Large intestine (tissue), 3 donors: ENCODE results near the gene RARRES2. TPM values are rescaled to one million over a fixed set of nuclear protein-coding genes. Genes with fewer than 3 reads are reported as not detected.

Experiments used
- DNase-seq, 2 donors: peaks; one replicate each; pipeline versions ENCODE4 v3.0.0 to v3.0.0-alpha.2; 2013
- H3K27ac ChIP-seq: one replicate; pipeline ENCODE4 v1.5.1; 2013; ENCODE audit warnings: low read length
- H3K27me3 ChIP-seq: 2 replicates; pipeline ENCODE4 v1.6.1; 2013; ENCODE audit warnings: low read length; ENCODE audit not compliant: control insufficient read depth, insufficient read depth
- H3K36me3 ChIP-seq: 2 replicates; pipeline ENCODE4 v1.6.1; 2013; ENCODE audit warnings: low read length; ENCODE audit not compliant: control insufficient read depth, insufficient read depth
- H3K4me1 ChIP-seq: one replicate; pipeline ENCODE4 v1.6.1; 2013; ENCODE audit warnings: low read length; ENCODE audit not compliant: control insufficient read depth, insufficient read depth
- H3K4me3 ChIP-seq: one replicate; pipeline ENCODE4 v1.5.1; 2013; ENCODE audit warnings: low read length
- H3K9me3 ChIP-seq: one replicate; pipeline ENCODE4 v1.6.1; 2013; ENCODE audit warnings: mild to moderate bottlenecking, low read depth, low read length, moderate library complexity; ENCODE audit not compliant: control insufficient read depth
- WGBS: methylation state at CpG from one replicate; pipeline ENCODE4 v1.1.5; 2013; ENCODE audit warnings: low lambda C conversion rate; ENCODE audit not compliant: insufficient coverage; 5-methylcytosine and 5-hydroxymethylcytosine counted together
- polyA plus RNA-seq: library from polyadenylated mRNA; unstranded; fragments of 120-200 nt; gene quantifications from one replicate; pipeline ENCODE4 v1.2.1, GENCODE V29; 2013

RARRES2 gene
- polyA plus RNA-seq, 1 donor: 58.2 TPM

- Histone ChIP-seq H3K9me3 (peaks cover 2% of the 10 kb centered on the region), H3K36me3 (peaks cover 47% of the 10 kb centered on the region), H3K4me3 (no peak overlapping the region), H3K4me1 (peaks cover 62% of the 10 kb centered on the region), H3K27me3 (no peaks in the 10 kb centered on the region), H3K27ac (peak overlapping the region; percentile 94)
- no peak for DNase-seq
- WGBS: no CpG with 5 or more reads among the region's 48 CpGs
These were observed 29.9 kb upstream of the RARRES2 start for GRCh38 chr7:150371131-150371995.

- H3K27ac ChIP-seq: peak overlapping the region; percentile 94
- peak overlapping the region; percentile 82 for H3K4me3 ChIP-seq
- H3K4me1 ChIP-seq: peaks cover 57% of the 10 kb centered on the region
- DNase-seq: no peak
- no peaks in the 10 kb centered on the region for H3K27me3 ChIP-seq
- H3K9me3 ChIP-seq: peaks cover 2% of the 10 kb centered on the region
- no CpG with 5 or more reads among the region's 3 CpGs for WGBS
- H3K36me3 ChIP-seq: peaks cover 47% of the 10 kb centered on the region
These were observed 29.2 kb upstream of the RARRES2 start for GRCh38 chr7:150370612-150371071.

DNA sequence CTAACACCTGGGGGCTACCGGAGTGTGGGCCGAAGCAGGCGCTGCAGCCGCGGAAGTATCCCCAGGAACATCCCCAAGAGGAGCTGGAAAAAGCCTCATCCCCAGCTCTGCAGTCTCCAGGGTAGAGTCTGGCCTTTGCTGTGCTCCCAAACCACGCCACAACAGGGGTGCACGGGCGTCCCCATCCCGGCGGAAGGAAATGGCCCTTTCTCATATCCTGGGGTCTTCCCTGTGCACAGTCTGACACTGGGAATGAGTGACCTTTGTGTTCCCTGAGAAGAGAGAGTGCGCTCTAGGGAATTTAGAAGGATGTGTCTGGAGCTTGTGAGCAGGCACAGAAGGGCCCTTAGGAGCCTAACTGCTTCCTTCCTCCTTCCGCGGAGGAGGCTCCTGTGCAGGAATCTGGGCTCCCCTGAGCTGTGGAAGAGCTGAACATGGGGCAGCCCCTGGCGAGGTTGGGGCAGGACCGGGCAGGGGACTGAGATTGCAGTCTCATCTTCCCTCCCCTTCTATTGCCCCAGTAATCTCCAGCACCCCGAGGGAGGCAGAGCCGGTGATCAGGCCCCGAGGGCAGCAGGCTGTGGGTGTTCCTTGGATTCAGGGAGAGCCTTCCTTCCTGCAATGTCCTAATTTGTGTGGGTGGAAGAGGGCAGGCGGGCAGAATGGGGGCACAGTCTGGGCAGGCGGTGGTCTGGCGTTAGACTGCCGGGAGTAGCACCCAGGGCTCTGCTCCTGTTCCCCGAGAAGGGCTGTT, 28.5 kb upstream of the RARRES2 start:
- Histone ChIP-seq H3K27me3 (no peaks in the 10 kb centered on the region), H3K27ac (peak overlapping the region; percentile 94), H3K9me3 (peaks cover 2% of the 10 kb centered on the region), H3K4me1 (peaks cover 55% of the 10 kb centered on the region), H3K36me3 (peaks cover 45% of the 10 kb centered on the region), H3K4me3 (peak overlapping the region; percentile 82)
- peak in 1 of 2 donors; percentile 33 for DNase-seq
- WGBS: no CpG with 5 or more reads among the region's 23 CpGs

DNA sequence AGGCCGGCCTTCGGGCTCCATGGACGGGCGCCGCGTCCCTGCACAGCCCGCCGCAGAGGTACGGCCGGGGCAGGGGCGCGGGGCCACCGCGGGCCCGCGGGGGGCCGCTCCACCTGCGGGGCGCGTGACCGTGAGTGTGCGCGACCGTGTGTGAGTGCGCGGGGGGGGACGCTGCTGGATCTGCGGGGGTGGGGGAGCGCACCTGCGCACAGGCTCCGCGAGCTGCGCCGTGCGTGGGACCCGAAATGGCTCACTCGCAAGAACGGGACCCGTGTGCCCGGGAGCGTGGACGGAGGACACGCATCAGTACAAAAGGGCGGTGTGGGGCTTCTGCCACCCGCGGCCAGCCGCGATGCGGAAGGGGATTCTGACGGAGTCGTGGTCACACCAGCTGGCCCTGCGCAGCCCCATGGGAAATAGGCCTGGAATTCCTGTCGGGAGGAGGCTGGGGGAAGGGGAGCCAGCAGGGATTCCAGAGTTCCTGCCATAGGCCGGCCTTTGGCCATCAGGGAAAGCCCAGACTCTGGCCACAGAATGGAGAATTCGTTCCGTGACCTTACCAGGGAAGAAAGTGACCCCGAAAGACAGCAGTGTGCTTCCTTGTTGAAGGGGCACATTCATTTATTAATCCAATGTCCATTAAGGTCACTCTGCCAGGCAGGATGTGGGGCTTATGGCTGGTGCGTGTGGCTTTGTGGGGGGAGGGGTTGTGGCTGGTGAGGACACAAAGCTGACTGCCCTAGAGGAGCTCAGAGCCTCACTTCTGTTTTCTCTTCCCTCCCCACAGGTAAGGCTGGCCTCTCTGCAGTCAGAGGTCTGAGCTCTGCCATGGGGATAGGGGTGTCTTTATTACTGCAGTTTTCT, 27.7 kb upstream of the RARRES2 start:
- peaks cover 2% of the 10 kb centered on the region for H3K9me3 ChIP-seq
- peak; percentile 59 to 85 for DNase-seq
- WGBS: no CpG with 5 or more reads among the region's 58 CpGs
- peak overlapping the region; percentile 94 for H3K27ac ChIP-seq
- H3K4me3 ChIP-seq: peak overlapping the region; percentile 82
- H3K36me3 ChIP-seq: peaks cover 39% of the 10 kb centered on the region
- H3K4me1 ChIP-seq: peaks cover 49% of the 10 kb centered on the region
- H3K27me3 ChIP-seq: no peaks in the 10 kb centered on the region

DNA sequence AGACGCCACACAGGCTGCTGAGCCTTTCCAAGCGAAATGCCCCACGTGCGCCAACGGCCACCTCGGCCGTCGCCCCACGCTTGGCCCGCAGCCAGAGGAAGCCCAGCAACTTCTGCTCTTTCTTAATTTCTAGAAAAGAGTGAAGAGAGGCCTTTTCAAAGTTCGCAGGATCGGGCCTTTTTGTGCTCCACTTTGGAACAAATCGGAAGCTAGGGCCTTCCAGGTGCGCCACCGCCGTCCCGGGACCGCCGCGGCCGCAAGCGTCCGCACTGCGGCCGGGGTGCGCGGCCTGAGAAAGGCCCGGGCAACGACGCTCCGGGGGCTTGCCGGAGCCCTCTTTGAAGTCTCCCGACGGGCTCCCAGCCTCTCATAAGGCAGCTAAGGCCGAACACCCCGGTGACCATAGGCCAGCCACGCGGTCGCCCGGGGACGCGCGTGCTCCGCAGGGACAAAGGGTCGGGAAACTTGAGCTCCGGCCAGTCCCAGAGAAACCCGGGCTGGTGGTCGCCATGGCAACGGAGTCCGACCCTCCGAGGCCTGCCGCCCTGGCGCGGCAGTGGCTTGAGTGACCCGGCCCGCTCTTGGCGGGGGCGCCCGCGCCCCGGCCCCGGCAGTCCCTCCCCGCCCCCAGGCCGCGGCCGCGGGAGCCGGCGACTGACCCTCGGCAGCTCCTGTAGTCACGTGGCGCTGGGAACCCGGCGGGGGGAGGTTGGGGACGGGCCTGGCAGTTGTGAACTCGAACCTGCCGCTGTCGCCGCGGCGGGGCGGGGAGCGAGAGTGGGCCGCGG, 26.9 kb upstream of the RARRES2 start, which contains the start of gene REPIN1:
Gene REPIN1 (plus strand): TSS at position 727 of the 788 bp plus-strand sequence. CDS start 890 bp downstream, outside the sequence.
- Histone ChIP-seq H3K9me3 (peaks cover 2% of the 10 kb centered on the region), H3K4me3 (peak within 1 kb of the TSS; percentile 82), H3K27ac (peak within 1 kb of the TSS; percentile 94), H3K36me3 (peaks cover 30% of the 10 kb centered on the region), H3K27me3 (no peaks in the 10 kb centered on the region), H3K4me1 (peaks cover 42% of the 10 kb centered on the region)
- no CpG with 5 or more reads among the region's 85 CpGs for WGBS
- peak; percentile 84 to 94 for DNase-seq

- Histone ChIP-seq H3K4me1 (peaks cover 36% of the 10 kb centered on the region), H3K27ac (peak overlapping the region; percentile 88), H3K4me3 (peak overlapping the region; percentile 61), H3K36me3 (peaks cover 24% of the 10 kb centered on the region), H3K9me3 (peaks cover 2% of the 10 kb centered on the region), H3K27me3 (no peaks in the 10 kb centered on the region)
- WGBS: 100% methylated on average over 1 of the region's 8 CpGs
- peak in 1 of 2 donors; percentile 71 for DNase-seq
These were observed 26.3 kb upstream of the RARRES2 start for GRCh38 chr7:150367677-150368095.

DNA sequence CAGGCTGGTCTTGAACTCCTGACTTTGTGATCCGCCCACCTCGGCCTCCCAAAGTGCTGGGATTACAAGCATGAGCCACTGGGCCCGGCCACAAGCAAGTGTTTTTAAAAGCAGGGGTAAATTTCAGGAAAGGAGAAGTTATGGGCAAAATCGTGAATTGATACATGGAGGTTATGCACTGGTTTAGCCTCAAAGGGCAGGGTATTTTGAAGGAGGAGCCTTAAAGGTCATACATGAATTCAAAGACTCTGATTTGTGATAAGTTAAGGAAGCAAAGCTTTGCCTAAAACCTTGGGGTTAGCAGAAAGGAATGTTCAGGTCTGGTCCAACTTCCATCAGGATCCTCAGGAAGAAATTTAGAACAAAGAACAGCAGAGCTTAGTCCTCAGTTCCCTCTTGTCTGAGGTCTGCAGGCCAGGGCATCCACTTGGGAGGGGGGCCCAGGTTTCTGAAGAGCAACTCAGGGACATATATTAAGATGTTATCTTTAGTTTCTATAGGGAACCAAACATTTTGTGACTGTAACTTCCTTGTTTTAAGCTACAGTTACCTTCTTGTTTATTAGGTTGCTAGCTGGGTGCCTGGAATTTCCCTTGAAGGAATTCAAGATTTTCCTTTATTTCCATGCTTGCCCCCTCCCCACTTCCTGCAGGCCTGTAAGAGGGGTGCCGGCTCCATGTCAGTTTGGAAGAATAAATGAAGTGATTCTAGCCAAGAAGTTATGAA, 24.4 kb upstream of the RARRES2 start:
- H3K27me3 ChIP-seq: no peaks in the 10 kb centered on the region
- peak in 1 of 2 donors; percentile 31 for DNase-seq
- no peaks in the 10 kb centered on the region for H3K9me3 ChIP-seq
- peaks cover 8% of the 10 kb centered on the region for H3K36me3 ChIP-seq
- no peak overlapping the region for H3K27ac ChIP-seq
- no CpG with 5 or more reads among the region's 5 CpGs for WGBS
- no peak overlapping the region for H3K4me3 ChIP-seq
- H3K4me1 ChIP-seq: peaks cover 27% of the 10 kb centered on the region

DNA sequence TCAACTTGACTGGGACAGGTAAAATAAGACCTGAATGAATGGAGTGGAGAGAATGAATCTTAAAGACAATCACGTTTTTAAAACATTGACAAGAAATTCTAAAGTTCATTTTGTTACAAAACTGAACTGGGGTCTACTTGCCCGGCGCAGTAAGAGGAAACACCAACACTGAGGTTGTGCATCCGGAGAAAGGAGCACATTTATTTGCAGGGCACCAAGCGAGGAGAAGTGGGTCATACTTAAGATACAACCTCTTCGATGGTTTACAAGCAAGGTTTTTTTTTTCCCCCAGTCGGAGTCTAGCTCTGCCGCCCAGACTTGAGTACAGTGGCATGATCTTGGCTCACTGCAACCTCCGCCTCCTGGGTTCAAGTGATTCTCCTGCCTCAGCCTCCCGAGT, 23.8 kb upstream of the RARRES2 start:
- Histone ChIP-seq H3K4me1 (peaks cover 20% of the 10 kb centered on the region), H3K27me3 (no peaks in the 10 kb centered on the region), H3K27ac (no peak overlapping the region), H3K9me3 (no peaks in the 10 kb centered on the region), H3K36me3 (peaks cover 5% of the 10 kb centered on the region), H3K4me3 (no peak overlapping the region)
- WGBS: 92% methylated on average over 2 of the region's 10 CpGs
- no peak for DNase-seq

DNA sequence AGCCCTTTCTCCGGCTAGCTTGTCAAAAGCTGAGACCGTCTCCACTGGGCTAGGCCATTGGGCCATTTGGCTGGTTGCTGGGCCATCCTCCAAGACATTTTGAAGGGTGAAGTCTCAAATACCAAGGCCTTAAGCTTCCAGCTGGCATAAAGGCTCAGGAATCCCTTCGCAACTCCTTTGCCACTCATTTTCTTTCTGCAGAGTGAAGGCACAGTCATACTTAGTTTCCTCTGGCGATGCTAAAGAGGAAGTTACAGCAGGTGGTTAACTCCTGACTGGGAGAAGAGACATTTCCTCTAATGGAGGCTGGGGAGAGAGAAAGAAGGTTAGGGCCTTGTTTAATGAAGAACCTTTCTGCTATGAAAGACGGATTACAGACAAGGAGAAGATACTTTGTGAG, 22.4 kb upstream of the RARRES2 start:
- H3K27ac ChIP-seq: no peak overlapping the region
- DNase-seq: no peak
- H3K4me1 ChIP-seq: peaks cover 13% of the 10 kb centered on the region
- H3K27me3 ChIP-seq: no peaks in the 10 kb centered on the region
- H3K36me3 ChIP-seq: no peaks in the 10 kb centered on the region
- WGBS: 75% methylated on average over 1 of the region's 5 CpGs
- H3K9me3 ChIP-seq: no peaks in the 10 kb centered on the region
- no peak overlapping the region for H3K4me3 ChIP-seq
